Measurements from ENCODE around the gene TACR1.

DNA sequence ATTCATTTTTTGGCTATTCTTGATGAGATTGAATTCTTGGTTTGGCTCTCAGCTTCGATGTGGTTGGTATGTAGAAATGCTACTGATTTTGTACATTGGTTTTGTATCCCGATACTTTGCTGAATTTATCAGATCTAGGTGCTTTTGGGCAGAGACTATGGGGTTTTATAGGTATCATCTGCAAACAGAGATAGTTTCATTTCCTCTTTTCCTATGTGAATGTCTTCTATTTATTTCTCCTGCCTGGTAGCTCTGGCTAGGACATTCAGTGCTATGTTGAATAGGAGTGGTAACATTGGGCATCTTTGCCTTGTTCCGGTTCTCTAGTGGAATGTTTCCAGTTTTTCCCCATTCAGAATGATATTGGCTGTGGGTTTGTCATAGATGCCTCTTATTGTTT lies 5.5 kb upstream of the TACR1 start:
- TF ChIP-seq, protein P1, sequence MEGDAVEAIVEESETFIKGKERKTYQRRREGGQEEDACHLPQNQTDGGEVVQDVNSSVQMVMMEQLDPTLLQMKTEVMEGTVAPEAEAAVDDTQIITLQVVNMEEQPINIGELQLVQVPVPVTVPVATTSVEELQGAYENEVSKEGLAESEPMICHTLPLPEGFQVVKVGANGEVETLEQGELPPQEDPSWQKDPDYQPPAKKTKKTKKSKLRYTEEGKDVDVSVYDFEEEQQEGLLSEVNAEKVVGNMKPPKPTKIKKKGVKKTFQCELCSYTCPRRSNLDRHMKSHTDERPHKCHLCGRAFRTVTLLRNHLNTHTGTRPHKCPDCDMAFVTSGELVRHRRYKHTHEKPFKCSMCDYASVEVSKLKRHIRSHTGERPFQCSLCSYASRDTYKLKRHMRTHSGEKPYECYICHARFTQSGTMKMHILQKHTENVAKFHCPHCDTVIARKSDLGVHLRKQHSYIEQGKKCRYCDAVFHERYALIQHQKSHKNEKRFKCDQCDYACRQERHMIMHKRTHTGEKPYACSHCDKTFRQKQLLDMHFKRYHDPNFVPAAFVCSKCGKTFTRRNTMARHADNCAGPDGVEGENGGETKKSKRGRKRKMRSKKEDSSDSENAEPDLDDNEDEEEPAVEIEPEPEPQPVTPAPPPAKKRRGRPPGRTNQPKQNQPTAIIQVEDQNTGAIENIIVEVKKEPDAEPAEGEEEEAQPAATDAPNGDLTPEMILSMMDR (IDR thresholded peaks at IDR 0.05; ENCODE audit: low read length) = no peak
- TF ChIP-seq EZH2 (optimal IDR thresholded peaks at IDR 0.05; ENCODE audit: low read depth, low read length) (no peak), EZH2phosphoT487 (IDR thresholded peaks at IDR 0.05; ENCODE audit: low read length) (no peak)
